ENCODE measurements around the gene TSC22D3.
"Not testable (repeated sequence)": the region's sequence is repeated elsewhere in the genome, so short reads cannot be mapped to it uniquely, and the experiment has no call there.

Gene TSC22D3

GRCh38 chrX:107677909-107678308 is 97.7 kb downstream of the TSC22D3 start:
- no peak for DNase-seq

DNA sequence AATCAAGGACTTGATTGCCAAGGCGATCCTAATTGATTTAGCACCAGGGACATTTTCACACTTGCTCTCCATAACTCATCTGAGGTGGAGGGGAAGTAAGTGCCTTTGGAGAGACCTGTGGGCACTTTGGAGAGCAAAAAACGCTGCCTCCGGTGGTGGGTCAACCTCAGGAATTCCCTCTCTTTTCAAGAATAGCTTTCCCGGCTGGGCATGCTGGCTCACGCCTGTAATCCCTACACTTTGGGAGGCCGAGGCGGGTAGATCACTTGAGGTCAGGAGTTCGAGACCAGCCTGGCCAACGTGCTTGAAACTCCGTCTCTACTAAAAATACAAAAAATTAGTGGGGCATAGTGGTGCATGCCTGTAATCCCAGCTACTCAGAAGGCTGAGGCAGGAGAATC is 98.1 kb downstream of the TSC22D3 start:
- DNase-seq: no peak

DNA sequence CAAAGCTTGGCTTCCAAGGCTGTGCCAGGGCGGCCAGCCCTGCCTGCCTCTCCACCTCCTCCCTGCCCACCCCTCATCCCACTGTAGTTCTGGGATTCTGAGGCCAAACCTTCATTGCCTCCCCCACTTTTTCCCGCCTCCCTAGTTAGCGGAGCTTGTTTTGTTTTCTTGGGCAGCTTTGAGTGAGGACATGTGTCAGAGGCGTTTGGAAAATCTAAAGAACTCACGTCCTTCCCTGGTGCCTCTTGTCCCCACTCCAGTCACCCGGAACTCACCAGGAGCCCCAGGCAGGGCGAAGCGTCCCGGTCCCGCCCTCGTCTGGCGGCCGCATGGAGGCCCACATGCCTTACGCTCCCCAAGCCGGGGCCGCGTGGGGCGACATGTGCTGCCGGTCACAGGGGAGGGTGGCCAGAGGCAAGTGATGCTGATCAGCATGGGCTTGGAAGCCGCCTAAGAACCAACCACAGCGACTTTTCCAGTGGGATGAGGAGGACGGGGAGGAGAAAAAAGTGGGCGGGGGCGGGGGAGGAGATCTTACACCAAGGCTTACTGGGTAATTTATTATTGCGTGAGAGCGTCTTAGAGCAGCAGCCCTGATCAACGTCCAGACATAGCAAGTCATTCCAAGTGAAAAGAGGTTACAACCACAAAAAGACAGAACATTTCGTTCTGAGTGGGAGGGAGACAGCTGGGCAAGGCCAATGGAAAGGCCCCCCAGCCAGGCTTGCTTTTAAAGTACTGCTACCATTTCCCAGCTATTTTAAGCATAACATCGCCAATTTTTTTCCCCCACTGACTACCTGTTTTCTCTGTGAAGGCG is 98.8 kb downstream of the TSC22D3 start:
- DNase-seq: peak in 1 of 2 experiments; percentile 33

GRCh38 chrX:107675823-107676555 is 99.6 kb downstream of the TSC22D3 start:
- peak in 1 of 2 experiments; percentile 26 for DNase-seq

- no peak for DNase-seq
Measured at GRCh38 chrX:107675365-107675654, 100.3 kb downstream of the TSC22D3 start.

GRCh38 chrX:107674480-107675364 is 100.9 kb downstream of the TSC22D3 start:
- DNase-seq: no peak

- no peak for DNase-seq
Measured at GRCh38 chrX:107673933-107674479, 101.6 kb downstream of the TSC22D3 start.

- DNase-seq: no peak
Measured at GRCh38 chrX:107673431-107673830, 102.2 kb downstream of the TSC22D3 start.

DNA sequence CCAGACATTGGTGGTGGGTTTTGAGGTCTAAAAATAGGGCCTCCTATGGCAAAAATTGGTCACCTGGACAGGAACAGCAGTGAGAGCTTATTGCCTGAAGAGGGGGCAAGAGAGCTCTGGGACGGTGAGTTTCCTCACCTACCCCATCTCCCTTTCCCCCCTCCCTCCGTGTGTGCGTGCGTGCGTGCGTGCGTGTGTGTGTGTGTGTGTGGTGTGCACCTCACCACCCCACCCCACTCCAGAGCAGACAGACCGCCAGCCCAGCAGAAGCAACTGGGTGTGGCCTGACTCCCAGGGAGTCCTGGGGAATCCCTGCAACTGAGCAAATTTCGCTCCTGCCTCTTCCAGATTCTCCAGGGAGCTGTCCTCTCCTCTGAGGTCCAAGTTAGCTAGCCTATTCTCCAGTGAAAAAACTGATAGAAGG is 102.6 kb downstream of the TSC22D3 start:
- peak; percentile 65 to 77 for DNase-seq

DNA sequence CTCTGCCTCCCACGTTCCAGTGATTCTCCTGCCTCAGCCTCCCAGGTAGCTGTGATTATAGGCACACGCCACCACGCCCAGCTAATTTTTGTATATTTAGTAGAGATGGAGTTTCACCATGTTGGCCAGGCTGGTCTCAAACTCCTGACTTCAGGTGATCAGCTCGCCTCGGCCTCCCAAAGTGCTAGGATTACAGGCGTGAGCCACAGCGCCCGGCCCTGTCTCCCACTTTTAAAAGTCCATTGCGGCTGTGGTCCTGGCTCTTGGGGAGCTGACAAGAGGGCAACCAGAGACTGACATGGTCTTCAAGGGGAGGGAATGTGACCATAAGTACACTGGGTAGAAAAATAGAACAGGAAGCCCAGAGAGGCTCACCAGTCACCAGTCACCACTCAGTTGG is 104.3 kb downstream of the TSC22D3 start:
- not testable (repeated sequence) for DNase-seq

DNA sequence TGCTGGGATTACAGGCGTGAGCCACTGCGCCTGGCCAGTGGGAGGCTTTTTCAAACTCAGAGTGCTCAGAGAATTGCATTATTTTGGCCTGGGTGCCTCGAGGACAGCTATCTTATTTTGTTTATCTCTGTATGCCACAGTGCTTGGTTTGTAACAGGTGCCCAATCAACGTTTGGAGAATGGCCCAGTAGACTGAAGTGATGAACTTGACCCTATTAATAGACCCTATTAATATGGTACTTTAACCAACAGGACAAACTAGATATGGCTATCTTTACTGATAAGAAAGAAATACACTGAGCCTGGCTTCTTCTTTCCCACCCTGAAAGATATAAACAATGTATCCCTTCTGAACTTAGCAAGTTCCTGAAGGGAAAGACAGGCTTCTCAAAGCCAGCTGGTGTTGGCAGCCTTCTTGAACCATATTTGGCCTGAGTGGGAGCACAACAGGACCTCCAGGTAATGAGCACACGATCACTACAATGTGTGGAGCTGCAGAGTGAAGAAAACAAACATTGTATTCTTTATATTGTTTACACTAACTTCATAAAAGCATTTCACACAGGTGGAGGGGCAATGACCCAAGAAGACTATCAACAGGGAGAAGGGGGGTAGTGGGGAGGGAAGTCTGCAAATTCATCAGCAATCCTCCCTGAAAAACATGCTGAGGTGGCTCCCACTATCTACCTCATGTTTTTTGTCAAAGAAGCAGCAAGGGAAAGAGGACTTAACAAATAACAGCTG is 105.5 kb downstream of the TSC22D3 start:
- peak in 1 of 2 experiments; percentile 48 for DNase-seq

GRCh38 chrX:107669261-107669660 is 106.3 kb downstream of the TSC22D3 start:
- no peak for DNase-seq

DNA sequence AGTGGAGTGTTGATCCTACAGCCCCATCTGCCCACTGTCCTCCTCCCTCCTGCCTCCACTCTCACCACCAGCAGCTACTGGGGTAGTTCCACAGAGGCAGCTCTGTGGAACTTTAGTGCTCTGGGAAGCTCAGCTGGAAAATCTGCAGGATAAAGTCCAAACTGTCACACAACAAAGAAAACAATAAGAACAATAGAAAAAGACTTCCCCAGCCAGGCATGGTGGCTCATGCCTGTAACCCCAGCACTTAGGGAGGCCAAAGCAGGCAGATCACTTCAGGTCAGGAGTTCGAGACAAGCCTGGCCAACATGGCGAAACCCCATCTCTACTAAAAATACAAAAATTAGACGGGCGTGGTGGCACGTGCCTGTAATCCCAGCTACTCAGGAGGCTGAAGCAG is 106.9 kb downstream of the TSC22D3 start:
- not testable (repeated sequence) for DNase-seq

- DNase-seq: no peak
Measured at GRCh38 chrX:107667426-107667825, 108.2 kb downstream of the TSC22D3 start.

DNA sequence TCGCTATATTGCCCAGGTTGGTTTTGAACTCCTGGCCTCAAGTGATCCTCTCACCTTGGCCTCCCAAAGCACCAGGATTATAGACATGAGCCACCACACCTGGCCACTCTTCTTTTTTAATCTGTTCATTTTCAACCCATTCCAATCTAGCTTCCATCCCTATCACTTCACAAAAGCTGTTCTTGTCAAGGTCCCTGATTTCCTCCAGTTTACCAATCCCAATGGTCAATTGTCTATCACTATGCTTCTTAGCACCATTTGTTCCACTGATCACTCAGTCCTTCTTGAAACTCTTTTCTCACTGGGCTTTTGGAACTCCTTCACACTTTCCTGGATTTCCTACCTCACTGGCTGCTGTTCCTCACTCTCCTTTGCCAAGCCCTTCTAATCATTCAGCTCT is 108.7 kb downstream of the TSC22D3 start:
- no peak for DNase-seq

Data from NCI-H2081 (cell line).